GM21515 (cell line): ENCODE data around the gene AIFM2.

Experiments used
- ATAC-seq: cut with Tn5 transposase; IDR thresholded peaks from one replicate; pipeline ENCODE4 v1.9.1; 2021; ENCODE audit not compliant: unreplicated experiment

AIFM2 gene

DNA sequence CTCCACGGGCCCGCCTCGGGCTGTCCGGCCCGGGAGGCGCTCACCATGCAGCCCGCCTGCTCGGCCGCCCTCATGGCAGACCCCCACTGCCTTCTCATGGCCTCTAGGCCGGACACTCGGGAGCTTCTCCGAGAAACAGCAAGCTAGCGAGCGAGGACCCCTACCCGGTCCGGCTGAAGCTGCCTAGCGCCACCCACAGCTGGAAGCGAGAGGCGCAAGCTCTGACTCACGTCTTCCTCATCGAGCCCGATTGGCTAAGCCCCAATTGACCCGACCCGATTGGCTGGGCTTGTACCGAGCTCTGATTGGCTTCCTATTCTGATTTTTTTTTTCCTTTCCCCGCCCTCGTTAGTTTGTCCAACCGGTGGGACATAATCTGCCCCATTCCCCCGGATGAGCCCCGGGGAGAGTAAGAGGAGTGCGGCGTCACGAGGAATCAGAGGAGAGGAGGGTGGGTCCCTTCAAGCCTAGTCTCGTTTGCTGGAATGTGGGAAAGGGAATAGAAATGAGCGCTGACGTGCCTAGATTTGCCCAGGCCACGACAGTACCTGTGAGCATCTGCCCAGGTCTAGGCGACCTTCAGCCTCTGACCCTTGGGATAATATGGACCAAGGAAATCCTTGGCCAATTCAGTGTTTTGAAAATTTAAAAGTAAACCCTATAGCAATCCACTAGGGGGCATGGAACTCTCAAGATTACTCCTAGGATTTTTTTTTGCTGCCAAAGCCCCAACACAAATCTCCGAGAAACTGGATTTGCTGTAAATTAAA lies 14.0 kb upstream of the AIFM2 start, which contains the start of gene TYSND1:
Gene TYSND1 (minus strand): TSS at position 212 of the 770 bp plus-strand sequence. CDS start 114 bp downstream, at position 98.
- ATAC-seq = peak; percentile 92

DNA sequence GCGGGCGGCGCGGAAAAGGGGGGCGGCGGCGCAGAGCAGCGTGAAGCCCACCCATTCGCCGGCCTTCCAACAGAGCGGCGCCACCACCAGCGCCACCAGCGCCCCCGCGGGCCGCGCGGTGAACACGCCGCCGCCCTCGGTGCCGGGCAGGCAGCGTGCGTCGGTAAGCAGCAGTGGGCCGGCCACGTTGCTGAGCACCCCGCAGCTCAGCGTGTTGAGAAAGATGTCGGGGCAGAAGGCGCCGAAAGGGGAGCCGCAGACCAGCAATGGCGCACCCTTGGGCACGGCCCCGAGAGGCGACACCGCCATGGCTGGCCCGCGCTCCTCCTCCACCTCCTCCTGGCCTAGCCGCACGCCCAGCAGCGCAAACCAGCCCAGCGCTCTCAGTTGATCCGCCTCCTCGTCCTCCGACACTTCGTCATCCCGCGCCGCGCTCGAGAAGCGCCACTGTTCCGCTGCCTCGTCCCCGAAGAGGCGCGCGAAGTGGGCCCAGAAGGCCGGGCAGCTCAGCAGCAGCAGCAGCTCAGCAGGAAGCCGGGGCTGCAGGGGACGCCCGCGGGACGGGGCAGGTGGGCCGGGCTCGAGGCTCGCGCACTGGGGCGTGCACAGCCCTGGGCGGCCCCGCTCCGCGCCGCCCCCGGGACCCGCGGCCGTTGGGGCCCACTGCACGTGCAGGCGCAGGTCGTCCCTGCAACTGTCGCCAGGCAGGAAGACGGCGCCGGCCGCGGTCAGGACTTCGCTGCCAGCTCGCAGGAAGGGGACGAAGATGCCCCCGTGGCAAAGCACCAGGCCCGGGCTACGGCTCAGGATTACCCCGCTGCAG lies 13.3 kb upstream of the AIFM2 start:
- peak; percentile 52 for ATAC-seq

DNA sequence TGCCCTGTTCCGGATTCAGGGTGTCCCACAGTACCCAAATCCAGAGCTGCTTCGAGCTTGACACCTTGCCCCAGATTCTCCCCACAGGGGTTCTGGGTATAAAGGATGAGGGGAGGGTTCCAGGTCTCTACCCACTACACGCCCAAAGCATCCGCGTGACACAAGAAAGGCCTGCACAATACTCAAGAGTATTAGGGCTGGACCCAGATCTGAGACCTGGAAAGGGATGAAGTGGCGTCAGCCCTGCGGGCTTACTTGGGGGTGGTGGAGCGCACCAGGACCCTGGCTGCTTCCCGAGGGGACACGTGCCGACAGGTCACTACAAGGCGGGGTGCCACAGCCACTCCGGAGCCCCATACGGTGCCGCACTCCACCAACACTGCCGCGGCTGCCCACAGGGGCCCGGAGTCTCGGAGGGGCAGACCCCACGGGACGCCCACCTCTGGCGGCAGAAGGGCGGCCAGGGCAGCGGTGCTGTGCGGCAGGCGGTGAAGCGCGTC lies 12.6 kb upstream of the AIFM2 start:
- peak; percentile 13 for ATAC-seq

DNA sequence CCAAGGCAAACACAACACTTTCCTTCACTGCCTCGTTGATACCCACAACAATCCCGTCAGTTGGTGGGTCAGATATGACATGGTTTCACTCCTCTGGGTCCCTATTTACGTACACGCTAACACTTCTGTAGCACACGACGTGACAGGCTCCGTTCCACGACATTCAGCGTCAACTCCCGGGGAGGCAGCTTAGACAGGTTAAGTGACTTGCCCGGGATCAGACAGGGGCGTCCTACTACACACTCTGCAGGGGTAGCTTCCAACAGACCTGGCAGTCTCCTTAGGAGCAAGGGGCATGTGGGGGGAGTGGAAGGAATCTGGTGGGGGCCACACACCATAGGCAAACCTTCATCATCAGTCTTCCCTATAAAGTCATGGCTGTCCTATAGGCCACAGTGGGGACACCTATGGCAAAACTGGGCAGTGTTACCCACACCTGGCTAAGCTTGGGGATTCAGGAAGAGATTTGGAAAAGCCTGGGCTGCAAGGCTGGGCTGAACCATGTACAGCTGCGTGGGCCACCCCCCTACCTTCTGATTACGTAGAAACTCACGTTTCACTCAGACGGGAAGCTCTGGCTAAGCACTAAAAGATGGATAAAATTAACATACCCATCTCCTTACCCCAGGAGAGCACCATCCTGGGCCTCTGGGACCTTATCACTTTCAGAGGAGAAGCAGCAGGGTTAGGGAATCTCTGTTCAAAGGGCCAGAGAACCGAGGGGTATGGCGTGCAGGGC lies 11.9 kb upstream of the AIFM2 start:
- no peak for ATAC-seq

DNA sequence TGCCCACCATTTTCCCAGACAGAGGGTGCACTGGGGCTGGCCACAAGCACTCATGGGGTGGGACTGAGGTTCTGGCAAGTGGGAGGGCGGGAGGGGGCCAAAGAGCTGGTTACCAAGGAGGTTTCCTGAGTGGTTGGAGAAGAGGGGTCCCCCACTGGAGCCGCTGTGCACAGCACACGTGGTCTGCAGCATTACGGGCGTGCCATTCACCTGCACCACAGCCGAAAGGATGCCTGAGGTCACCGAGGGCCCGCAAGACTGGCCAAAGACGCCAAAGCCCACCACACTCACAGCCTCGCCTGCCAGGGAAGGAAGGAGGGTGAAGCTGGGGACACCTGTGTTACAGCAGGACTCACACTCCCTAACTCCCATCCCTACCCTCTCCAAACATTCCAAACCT lies 9.9 kb upstream of the AIFM2 start:
- no peak for ATAC-seq

DNA sequence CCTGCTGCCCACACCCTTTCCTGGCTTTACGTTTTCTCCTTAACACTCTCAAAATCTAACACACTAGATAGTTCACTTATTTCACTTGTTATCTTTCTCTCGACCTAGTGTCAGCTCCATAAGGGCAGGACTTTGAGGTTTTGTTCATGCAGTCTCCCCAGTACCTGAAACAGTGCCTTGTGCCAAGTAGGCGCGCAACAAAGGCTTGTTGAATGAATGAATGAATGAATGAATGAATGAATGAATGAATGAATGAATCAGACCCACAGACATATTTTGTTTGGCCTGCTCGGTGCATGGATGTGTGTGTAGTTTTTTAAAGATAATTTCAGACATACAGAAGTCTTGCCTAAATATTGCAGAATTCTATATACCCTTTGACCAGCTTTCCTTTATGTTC lies 7.7 kb upstream of the AIFM2 start:
- ATAC-seq = no peak

DNA sequence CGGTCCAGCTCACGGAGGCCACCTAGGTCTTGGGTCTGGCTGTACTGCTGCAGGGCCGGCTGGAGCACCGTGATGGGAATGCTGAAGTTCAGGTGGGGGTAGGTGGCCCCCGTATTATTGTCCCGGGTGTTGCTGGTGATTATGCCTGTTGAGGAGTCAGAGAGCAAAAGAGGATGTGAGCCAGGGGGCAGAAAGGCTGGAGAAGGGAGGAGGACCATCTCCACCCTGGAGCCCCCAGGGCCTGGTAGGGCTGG lies 7.3 kb upstream of the AIFM2 start:
- no peak for ATAC-seq

DNA sequence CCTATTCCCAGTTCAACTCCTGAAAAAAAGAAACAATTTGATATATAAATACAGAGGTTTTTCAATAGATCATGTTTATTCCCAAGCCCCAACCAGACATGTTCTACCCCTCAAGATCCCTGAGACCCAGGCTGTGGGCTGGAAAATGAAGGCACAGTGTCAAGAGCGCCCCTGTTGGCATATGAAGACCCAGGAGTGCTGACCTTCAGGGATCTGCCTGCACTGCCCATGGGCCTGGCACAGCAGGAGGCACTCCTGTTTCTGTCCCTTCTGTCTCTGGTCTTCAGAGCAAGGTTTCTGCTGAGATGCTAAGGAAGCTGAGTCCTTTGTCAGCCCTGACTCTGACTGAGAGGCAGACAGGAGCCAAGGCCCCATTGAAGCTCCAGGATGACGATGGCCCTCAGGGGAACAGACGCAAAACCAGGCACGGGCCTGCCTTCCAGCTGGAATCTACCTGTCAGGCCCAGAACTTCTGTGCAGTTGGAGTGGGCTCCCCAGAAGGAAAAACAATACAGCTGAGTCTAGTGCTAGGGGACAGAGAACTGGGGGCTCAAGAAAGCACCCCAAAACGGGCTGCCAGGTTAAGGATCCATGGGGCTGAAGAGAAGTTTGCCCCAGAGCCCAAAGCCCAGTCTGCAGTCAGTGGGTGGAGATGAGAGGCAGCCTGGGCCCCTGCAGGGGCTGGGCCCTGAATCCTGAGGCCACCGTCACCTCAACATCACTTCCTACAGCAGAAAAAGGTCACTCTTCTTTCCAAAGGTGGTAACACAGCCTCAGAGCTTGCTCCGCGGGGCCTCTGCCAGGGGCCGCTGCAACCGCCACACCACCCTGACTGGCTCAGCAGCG lies 6.7 kb upstream of the AIFM2 start:
- ATAC-seq = no peak

DNA sequence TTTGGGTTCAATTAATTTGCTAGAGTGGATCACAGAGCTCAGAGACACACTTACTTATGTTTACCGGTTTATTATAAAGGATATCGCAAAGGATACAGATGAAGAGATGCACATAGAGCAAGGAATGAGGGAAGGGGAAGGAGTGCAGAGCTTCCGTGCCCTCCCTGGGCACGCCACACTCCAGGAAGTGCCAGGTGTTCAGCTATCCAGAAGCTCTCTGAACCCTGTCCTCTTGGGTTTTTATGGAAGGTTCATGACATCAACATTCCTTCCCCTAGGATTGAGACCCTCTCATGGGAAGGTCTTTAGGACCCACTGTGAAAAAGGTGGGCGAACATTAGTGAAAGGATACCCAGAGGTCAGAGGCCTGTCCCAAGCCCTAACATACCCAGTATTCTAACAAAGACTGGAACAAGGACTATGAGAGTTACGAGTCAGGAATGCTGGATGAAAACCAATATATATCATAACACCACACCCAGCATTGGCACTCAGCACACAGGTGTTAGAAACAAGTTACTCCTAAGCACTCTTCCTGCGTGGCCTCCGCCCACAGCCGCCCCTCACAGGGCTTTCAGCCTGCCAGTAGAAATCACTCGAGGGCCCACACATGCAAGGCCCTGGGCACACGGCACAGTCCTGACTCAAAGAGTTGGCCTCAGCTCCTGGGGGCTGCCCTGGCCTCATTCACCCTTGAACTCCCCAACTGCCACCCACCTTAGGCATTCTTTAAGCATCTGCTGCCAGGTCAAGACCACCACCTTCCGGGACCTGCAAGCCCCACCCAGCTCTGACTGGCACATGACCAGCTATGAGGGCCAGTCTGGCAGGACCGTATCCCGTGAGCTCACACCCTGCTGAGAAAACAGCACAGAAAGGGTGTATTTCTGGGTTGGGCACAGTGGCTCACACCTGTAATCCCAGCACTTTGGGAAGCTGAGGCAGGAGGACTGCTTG lies 5.6 kb upstream of the AIFM2 start:
- no peak for ATAC-seq

DNA sequence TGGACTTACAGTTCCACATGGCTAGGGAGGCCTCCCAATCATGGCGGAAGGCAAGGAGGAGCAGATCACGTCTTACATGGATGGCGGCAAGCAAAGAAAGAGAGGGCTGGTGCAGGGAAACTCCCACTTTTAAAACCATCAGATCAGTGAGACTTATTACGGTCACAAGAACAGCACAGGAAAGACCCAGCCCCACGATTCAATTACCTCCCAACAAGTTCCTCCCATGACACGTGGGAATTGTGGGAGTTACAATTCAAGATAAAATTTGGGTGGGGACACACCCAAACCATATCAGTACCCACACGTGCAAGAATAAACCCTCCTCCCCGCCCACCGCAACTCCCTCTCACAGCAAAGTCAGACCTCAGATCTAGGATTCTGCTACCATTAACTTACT lies 4.5 kb upstream of the AIFM2 start:
- no peak for ATAC-seq

DNA sequence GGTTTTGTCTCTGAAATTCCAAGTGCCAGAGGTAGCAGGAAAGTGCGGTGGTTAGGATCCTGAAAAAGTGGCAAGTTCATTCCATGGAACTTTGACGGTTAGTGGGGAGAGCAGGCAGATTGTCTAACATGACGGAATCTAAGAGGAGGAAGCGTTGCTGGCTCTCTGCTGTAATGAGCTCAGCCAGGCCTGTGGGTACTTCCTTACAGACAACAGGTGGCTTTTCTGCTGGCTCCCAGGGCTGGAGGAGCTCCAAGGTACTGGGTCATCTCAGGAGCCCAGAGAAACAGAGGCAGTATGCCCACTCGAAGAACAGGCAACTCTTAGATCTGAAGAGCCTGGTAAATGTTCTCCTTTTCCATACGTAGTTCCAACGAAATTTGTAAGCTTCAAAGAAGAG lies 3.1 kb upstream of the AIFM2 start:
- no peak for ATAC-seq

DNA sequence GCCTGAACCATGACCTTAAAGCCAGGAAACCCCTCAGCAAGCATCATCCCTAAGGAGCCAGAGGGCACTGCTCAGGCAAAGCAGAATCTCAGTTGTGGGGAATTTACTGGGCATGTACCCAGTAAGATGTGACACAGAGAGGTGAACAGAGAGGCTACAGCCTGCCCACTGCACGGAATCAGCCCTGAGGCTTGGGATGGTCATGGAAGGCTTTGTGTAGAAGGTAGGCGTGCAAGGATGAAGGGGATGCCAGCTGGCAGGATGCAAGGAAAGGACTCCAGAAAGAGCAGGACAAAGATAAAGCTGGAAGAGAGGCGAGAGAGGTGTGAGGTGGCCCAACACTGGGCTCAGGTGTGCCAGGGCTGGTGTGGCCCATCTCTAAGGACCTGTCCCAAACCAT lies 2.4 kb upstream of the AIFM2 start:
- no peak for ATAC-seq

DNA sequence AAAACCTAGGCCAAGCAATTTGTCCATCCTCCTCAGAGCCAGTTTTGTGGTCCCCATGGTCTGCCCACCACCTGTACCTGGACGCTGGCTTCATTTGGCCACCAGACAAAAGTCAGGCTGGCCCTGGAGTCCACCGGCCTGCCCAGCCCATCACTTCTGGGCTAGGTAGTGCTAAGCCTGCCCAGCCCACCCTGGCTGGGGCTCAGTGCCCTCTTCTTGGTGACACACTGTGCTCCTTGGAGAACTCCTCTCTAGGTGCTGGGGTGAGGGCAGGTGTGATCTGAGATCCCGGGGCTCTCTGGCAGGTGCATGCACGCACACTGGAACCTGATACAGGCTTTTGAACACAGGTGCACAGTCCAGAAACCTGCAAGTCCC lies 1.1 kb downstream of the AIFM2 start:
- ATAC-seq = no peak

DNA sequence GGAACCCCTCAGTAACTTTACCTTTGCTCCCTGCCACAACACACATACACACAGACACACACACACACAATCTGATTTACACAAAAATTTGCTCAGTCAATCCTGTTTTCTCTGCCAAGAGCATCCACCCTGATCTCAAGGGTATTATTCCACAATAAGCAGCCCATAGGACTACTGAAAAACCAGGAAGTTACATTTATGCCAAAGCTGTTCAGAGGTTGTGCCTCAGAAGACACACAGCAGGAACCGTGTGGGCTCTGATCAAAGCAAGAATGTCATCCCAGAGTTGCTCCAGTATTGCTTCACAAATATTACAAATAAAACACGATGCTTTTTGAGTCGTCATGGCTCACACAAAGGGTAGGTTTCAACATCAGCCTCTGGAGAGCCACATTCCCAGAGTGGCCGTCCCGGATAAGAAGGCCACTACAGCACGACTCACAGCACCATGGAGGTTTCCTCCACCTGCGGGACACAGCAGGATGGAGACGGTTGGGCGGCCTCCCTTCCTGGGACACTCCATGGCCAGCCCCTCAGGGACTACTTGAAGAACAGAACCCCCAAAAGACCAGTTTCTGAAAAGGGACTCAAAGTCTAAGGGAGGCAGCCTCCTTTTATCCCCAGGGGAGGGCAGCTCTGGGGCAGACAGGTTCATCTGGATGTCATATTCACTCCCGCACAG lies 1.6 kb downstream of the AIFM2 start:
- ATAC-seq = no peak

DNA sequence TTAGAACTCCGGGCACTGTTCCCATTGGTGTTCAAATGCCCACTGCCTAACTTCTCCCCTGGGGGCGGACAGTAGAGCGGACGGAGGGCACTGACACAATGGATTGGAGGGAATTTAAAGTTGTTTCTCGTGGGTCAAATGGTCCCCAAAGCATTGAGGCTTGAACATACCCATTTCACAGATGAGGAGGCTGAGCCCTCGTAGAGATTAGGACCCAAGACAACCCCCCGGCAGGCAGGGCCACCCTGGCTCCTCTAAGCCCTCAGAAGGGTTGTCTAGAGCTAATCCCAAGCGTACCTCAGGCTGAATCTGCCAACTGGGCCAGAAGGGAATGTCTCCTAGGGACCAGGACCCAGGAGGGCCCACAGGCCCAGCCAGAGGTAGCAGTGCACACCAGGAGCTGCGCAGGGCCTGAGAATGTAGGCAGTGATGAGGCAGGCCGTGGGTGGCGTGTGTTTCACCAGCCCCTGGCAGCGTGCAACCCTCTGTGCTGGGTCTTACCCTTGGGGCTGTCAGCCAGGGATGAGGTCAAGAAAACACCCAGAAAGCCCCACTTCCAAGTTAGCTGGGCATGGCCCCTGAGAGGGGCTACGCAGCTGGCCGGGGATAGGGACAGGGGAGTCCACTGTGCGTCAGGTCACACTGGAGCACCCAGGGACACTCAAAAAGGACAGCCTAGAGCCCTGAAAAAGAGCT lies 5.8 kb downstream of the AIFM2 start:
- no peak for ATAC-seq

DNA sequence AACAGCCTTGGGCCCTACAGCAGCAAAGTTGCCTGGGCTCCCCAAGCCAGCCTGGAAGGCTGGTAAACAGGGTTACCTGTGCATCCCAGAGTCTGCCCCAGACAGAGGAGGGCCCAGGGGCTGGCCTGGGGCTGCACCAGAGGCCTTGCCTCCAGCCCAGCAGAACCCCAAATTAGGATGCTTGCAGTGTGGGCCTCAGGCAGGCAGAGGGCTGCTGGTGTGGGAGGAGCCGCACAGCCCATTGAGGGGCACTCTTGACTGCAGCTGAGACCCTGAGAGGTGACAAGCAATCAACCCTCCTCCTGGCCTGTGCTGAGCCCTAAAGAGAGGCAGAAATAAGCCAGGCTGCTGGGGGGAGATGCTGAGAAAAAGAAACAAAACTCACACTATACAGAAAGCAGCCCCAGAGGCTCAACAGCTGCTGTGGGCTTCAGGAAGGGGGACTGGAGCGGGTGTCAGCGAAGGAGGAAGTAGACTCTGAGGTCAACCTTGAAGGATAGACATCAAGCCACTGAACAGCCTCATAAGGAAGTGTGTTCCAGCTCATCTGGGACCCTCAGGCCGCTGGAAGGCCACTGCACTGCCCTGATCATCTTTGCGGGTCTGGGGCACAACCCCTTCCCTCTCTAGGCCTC lies 6.6 kb downstream of the AIFM2 start:
- ATAC-seq = no peak

DNA sequence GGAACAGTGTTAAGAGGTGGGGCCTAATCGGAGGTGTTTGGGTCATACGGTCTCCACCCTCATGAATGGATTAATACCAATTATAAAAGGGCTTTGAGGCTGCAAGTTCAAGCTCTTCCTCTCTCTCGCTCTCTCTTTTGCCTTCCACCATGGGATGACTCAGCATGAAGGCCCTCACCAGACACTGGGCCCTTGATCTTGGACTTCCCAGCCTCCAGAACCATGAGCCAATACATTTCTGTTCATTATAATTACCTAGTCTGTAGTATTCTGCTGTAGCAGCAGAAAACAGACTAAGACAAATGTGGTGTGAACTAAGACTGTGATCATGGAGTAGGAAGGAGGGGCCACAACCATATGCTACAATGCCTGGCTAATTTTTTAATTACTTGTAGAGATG lies 7.7 kb downstream of the AIFM2 start:
- no peak for ATAC-seq

DNA sequence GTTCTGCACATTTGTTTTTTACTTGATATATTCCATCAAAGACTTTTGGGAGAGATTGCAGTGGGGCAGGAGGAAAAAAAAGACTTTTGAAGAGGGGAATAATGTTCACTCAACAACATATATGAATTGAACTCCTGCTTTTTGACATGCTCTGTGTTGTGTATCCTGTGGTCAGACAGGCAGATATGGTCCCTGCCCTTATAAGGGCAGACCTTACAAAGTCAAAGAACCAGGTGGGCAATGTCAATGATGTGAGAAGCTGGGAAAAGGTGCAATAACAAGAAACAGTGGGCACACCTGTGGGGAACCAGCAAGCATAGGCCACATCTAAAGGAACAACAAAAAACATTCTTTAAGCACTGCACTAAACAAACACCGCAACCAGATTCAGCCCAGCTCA lies 8.2 kb downstream of the AIFM2 start:
- no peak for ATAC-seq
